Activated CD4-positive, alpha-beta T cell treated with anti-CD3 and anti-CD28 coated beads, Interleukin-10, Interleukin-2, amounts not matched to agents 100 ng/mL and 50 ng/mL, durations not matched to agents 16 hours and 8 hours (primary cell): Measurements from ENCODE around the gene ANKRD9.
A peak's percentile ranks its signal among the peaks of the same experiment; 100 is the strongest.
"Not testable (repeated sequence)": the region's sequence is repeated elsewhere in the genome, so short reads cannot be mapped to it uniquely, and the experiment has no call there.

Source experiments
- DNase-seq: peaks from one replicate; pipeline ENCODE4 v3.0.0-alpha.2; 2020

ANKRD9 gene

DNA sequence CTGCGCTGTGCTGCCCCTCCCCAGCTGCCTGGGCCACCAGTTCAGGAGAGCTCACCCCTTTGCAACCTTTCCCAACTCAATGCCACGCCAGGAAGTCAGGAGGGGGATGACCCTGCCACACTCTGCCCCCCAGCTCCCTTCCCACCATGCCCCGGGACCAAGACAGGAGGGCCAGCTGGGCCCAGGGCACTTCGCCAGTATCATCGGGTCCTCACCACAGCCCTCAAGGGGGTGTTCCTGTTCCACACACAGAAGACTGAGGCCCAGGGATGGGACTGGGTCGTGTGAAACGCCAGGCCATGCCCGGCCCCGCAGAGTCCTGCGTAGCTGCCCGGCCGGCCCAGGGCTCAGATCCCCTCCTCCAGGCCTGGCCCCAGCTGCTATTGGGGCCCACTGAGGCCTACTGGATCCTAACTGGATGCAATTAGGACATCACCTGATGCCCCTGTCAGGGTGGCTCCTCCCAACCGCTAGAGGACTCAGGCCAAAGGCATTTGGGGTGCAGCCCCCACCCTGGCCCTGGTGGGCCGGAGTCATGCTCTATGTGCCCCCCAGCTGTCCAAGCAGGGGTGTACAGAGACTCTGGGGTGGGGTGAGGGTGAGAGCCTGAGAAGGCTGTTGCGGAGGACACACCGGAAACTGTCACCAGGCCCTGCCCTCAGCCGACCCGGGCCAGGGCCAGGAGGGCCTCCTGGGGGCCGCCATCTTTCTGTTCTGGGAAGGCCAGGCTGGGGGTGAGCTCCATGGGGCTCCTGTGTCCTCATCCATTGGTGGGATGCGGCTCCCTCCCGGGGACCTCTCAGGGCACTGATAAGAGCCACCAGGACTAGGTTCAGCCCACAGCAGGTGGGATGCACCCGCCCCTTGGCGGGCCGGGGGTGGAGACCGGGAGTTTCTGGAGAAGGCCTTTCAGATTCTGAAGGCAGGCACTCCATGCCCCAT, 29.3 kb upstream of the ANKRD9 start:
- no peak for DNase-seq

GRCh38 chr14:102537981-102538601, 28.5 kb upstream of the ANKRD9 start:
- no peak for DNase-seq

DNA sequence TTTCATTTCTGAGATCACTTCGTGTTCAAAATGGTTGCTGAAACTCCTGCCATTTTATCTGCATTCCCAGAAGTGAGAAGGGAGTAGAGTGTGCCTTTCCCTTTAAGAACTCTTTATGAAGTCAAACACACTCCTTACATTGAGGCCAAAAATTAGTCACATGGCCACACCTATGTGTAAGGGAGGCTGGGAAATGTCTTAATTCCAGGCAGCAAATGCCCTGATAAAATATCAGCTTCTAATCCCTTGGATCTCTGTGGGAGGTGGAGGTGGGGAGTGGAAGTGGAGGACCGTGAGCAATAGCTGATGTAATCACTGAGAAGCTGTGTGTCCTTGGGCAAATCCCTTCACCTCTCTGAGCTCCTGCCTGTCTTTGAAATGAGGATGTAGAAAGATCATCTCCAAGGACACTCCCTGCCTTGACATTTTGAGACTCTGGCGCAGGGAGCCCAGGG, 22.7 kb upstream of the ANKRD9 start:
- DNase-seq: no peak

DNA sequence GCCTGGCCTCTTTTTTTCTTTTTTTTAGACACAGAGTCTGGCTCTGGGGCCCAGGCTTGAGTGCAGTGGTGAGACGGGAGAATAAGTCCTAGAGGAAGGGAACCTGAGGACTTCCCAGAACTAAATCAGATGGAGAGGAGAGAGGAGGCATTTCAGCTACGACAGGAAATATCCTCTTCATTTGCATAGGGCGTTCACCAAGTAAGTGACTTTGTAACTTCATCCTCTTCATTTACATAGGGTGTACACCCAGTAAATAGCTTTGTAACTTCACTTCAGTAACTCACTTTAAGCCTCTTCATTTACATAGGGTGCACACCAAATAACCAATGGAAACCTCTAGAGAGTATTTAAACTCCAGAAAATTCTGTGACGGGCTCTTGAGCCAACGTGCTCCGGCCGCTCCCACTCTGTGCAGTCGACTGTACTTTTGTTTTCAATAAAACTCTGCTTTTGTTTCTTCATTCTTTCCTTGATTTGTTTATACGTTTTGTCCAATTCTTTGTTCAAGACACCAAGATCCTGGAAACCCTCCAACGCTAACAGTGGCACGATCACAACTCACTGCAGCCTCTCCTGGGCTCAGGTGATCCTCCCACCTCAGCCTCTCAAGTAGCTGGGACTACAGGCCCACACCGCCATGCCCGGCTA, 21.4 kb upstream of the ANKRD9 start:
- no peak for DNase-seq

- DNase-seq: no peak
Observed at GRCh38 chr14:102528431-102529170, 19.0 kb upstream of the ANKRD9 start.

DNA sequence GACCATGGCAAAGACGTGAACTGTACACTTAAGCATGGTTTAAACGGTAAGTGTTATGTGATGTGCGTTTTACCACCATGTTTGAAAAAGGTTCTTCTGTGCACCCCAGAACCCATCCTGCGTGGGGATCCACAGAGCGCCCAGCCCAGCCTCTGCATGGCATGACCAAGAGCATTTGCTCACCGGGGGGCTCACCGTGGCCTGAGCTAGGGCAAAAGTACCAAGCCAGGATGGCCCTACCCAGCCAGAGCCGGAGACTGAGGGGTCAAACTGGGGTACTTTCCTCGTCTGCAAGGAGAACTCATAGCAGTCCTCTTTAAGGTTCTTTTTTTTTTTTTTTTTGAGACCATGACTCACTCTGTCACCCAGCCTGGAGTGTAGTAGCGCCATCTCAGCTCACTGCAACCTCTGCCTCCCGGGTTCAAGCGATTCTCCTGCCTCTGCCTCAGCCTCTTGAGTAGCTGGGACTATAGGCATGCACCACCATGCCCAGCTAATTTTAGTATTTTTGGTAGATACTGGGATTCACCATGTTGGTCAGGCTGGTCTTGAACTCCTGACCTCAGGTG, 16.4 kb upstream of the ANKRD9 start:
- DNase-seq: no peak

DNA sequence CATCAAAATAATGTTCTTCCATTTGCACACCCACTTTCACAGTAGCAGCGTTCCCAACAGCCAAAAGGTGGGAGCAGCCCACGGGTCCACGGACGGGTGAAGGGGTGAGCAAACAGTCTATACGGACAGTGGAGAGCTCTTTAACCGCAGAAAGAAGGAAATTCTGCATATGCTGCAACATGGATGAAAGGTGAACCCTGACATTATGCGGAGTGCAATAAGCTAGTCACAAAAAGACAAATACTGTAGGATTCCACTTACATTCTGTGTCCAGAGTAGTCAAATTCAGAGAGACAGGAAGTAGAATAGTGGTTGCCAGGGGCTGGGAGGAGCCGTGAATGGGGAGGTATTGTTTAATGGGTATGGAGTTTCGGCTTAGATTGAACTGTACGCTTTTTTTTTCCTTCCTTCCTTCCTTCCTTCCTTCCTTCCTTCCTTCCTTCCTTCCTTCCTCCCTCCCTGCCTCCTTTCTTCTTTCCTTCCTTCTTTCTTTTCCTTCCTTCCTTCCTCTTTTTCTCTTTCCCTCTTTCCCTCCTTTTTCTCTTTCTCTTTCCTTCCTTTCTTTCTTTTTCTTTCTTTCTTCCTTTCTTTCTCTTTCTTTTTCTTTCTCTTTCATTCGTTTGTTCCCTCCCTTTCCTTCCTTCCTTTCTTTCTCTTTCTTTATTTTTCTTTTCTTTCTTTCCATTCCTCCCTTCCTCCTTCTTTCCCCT, 15.8 kb upstream of the ANKRD9 start:
- peak; percentile 56 for DNase-seq

DNA sequence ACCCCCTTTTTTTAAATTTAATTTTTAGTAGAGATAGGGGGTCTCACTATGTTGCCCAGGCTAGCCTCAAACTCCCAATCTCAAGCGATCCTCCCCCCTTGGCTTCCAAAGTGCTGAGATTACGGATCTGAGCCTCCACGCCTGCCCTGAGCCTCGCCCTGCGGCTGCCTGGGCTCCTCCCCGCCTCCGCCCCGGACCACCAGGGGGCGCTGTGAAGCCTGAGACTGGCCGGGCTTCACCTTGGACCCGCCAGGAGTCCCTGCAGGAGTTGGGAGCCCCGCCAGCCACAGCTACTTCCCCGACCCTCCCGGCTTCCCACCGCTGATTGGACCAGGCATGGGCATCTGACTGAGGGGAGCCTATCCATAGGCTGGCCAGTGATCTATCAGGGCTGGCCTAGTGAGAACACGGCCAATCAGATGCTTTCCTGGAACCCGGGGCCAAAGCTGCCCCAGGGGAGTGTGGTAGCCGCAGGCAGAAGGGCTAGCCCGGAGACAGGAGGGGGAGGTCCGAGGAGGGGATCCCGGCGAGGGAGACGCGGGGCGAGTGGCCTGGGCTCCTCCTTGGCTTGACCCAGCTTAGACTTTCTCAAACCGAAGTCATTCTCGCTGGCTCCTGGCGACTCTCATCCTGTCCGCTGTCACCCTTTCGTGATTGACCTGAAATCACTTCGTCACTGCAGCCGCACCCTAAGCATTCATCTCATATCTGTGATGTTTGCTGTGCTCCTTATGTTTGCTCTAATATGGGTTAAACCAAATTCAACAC, 15.1 kb upstream of the ANKRD9 start:
- DNase-seq: peak; percentile 99

DNA sequence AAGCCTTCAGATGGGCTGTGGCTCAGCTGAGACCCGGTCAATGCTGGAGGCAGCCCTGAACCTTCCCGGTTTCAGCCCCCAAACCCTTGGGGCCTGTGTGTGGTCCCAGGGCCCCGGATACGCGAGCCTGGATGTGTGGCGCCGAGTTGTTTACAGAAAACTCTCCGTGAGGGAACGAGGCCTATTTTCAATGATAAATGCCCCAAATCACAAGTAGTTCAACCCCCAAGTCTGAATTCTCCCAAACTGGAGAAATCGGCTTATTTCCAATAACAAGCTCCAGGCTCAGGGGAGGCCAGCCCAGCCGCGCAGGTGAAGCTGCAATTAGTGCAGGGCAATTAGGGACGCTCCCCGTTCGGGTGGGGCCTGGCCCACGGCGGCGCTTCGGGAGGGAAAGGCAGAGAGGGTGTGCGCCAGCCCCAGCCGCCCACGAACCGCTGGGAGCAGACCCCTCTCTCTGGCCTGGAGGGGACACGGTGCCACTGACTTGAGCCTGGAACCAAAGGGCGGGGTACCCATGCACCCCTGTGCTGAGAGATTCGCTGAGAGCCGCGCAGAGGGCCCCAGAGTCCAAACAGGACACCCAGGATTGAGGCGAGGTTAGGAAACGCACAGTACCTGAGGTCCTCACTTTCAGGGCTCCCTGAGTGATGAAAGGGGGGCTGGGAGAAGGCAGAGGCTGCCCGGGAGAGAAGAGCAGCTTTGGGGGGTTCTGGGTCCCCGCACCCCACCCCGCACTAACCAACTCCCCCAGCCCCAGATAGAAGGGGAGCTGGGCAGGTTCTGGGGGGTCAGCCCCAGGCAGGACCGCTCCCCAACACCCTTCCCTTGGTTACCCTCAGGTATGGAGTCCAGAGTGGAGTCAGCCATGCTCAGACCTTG, 14.2 kb upstream of the ANKRD9 start:
- DNase-seq: no peak

- DNase-seq: no peak
Observed at GRCh38 chr14:102523200-102523568, 13.6 kb upstream of the ANKRD9 start.

- DNase-seq: not testable (repeated sequence)
Observed at GRCh38 chr14:102519709-102520108, 10.1 kb upstream of the ANKRD9 start.

DNA sequence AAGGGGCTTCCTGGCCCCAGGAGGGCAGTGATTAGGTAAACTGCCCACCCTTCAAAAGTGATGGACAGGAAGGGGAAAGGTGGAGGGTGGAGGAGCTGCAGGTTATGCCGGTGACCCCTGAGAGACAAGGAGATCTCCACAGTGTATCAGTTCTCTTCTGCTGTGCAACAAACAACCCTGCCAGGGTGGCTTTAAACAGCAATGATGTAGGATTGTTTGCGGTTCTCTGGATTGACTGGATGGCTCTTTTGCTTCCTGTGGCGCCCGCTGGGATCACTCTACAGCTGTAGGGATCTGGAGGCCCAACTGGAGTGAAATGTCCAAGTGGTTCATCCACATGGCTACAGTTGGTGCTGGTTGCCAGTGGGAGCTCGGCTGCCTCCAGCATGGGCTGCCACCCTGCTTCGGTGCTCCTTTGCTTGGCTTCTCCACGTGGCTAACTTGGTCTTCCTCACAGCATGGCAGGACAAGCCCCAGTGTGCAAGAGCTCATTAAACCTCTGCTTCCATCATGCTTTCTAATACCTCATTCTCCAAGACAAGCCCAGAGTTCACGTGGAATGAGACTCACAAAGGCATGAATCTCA, 8.6 kb upstream of the ANKRD9 start:
- DNase-seq: no peak

GRCh38 chr14:102517392-102518062, 8.0 kb upstream of the ANKRD9 start:
- no peak for DNase-seq

DNA sequence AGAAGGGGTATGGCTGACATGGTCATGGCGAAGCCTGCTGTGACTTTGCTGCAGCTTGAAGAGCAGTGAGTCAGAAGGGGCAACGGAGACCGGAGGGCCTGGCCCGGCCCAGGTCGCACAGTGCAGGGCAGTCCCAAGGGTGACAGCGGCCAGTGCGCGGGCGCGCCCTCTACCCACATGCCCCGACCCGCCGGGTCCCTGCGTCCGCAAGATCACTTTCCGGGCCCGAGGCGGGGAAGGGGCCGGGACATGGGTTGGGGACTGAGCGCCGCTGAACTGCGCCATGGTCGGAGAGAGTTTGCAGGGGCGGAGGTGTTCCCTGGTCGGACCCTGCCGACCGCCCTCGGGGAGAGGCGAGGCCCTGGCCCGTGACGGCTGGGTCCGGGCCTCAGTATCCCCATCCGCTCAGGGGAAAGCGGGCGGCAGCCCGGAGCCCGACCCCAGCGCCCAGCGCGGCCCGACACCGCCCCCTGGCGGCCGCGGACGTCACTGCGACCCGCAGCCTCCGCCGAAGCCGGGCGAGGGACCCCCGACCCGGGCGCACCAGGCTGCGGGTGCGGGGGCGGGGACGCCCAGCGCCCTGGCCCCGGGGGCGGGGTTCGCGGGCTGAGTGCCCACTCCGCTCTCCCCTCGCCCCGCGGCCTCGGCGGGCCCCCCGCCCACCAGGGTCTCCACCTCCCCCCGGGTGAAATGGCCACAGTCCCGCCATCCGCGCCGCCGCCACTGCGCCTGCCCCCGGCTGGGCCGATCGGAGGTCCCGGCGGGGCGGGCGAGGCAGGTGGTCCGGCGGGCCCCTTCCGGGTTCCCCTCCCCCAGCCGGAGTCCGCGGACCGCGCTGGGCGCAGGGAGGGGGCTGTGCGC, 7.2 kb upstream of the ANKRD9 start:
- DNase-seq: peak; percentile 62

DNA sequence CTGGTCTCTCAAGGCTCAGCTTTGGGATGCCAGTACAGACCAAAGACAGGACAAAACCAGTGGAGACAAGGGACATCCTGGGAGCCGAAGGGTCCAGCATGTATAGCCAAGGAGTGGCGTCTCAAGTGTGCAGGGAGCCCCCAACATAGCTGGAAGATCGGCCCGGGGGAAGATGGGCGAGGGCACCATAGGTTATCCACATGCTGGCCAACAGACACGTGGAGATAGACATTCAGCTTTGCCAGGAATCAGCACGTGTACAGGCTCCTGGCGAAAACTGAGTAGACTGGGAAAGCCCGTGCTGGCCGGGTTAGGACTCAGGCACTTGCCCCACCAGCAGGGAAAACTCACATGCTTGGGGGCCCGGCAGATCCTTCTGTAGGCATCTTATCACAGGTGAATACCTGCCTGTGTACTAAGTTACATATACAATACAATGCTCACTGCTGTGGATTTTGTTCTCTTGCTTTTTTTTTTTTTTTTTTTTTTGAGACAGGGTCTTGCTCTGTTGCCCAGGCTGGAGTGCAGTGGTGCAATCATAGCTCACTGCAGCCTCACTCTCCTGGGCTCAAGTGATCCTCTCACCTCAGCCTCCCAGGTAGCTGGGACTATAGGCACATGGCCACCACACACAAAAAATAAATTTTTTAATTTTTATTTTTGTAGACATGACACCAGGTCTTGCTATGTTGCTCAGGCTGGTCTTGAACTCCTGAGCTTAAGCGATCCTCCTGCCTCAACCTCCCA, 5.6 kb upstream of the ANKRD9 start:
- DNase-seq: no peak

GRCh38 chr14:102513899-102514772, 4.6 kb upstream of the ANKRD9 start:
- DNase-seq: no peak
